H1 (cell line): Measurements from ENCODE around the gene IQSEC3. TPM values are rescaled to one million over a fixed set of nuclear protein-coding genes. Genes with fewer than 3 reads are reported as not detected.

ENCODE experiments used
- CTCF ChIA-PET: fragments of 300-600 bp; sonication (Branson Sonifier 250); formaldehyde crosslinking; loops from one replicate; lab custom pipeline; 2021; ENCODE audit not compliant: partially characterized antibody; lab: Charles Lee
- POLR2A ChIA-PET: fragments of 300-600 bp; sonication (Branson Sonifier 250); formaldehyde crosslinking; loops from one replicate; lab custom pipeline; 2021; ENCODE audit warnings: inconsistent platforms; ENCODE audit not compliant: partially characterized antibody; lab: Charles Lee
- DNase-seq, 2 experiments: peaks; one replicate each; pipeline versions ENCODE4 v3.0.0 to v3.0.0-alpha.2; 2010 to 2022; ENCODE audit warnings: low spot score in 2 of 2, low read depth in 1 of 2, mixed read lengths in 1 of 2
- FAIRE-seq: peaks from 2 replicates; lab custom pipeline; 2011; peaks lifted over from hg19 to GRCh38; lab: Jason Lieb, UNC
- H2AFZ ChIP-seq: 2 replicates; pipeline ENCODE4 v1.8.1; 2012; ENCODE audit warnings: low read length, inconsistent platforms
- H2AK5ac ChIP-seq: 2 replicates; pipeline ENCODE4 v1.6.1; 2013; ENCODE audit warnings: low read depth, low read length
- H2BK120ac ChIP-seq: replicated peaks from 2 replicates; pipeline ENCODE3; 2013; ENCODE audit warnings: low read depth, low read length, inconsistent platforms
- H2BK12ac ChIP-seq: 2 replicates; pipeline ENCODE4 v1.6.1; 2013; ENCODE audit warnings: low read depth, low read length
- H2BK15ac ChIP-seq: 2 replicates; pipeline ENCODE4 v1.6.1; 2013; ENCODE audit warnings: low read length
- H2BK20ac ChIP-seq: 2 replicates; pipeline ENCODE4 v1.6.1; 2013; ENCODE audit warnings: low read length
- H2BK5ac ChIP-seq: 2 replicates; pipeline ENCODE4 v1.6.1; 2013; ENCODE audit warnings: low read depth, low read length
- H3K14ac ChIP-seq: 2 replicates; pipeline ENCODE4 v1.6.1; 2013; ENCODE audit warnings: inconsistent platforms; ENCODE audit not compliant: insufficient read length
- H3K18ac ChIP-seq: 2 replicates; pipeline ENCODE4 v1.6.1; 2013; ENCODE audit warnings: low read length; ENCODE audit errors: extremely low read depth
- H3K23ac ChIP-seq: 2 replicates; pipeline ENCODE4 v1.6.1; 2013; ENCODE audit warnings: inconsistent platforms; ENCODE audit not compliant: insufficient read length
- H3K23me2 ChIP-seq: 2 replicates; pipeline ENCODE4 v1.6.1; 2013; ENCODE audit warnings: low read depth, low read length
- H3K27ac ChIP-seq: 2 replicates; pipeline ENCODE4 v1.6.1; 2011; ENCODE audit warnings: low read depth, low read length, inconsistent platforms
- H3K27me3 ChIP-seq, 4 experiments: replicated peaks in 1 of 4; 1 replicate in 1 of 4; 2 replicates in 3 of 4; pipeline versions ENCODE4 v1.6.1 to v1.8.1; 2011 to 2013; ENCODE audit warnings: low read length in 3 of 4, mild to moderate bottlenecking in 3 of 4, inconsistent platforms in 2 of 4, mixed read lengths in 2 of 4, moderate library complexity in 1 of 4; ENCODE audit not compliant: control insufficient read depth in 3 of 4, insufficient read depth in 3 of 4; ENCODE audit errors: extremely low read depth in 1 of 4
- H3K36me3 ChIP-seq, 4 experiments: 2 replicates each; pipeline versions ENCODE4 v1.6.1 to v1.8.1; 2011 to 2013; ENCODE audit warnings: mild to moderate bottlenecking in 4 of 4, low read length in 3 of 4, moderate library complexity in 2 of 4, control low read depth in 1 of 4, inconsistent platforms in 1 of 4; ENCODE audit not compliant: insufficient read depth in 4 of 4, control insufficient read depth in 2 of 4
- H3K4ac ChIP-seq: replicated peaks from 2 replicates; pipeline ENCODE3; 2013; ENCODE audit warnings: low read length, low read depth, mixed read lengths, inconsistent platforms; ENCODE audit not compliant: insufficient read length
- H3K4me1 ChIP-seq, 4 experiments: replicated peaks in 1 of 4; 1 replicate in 1 of 4; 2 replicates in 3 of 4; pipeline versions ENCODE4 v1.6.1 to v1.8.1; 2011 to 2013; ENCODE audit warnings: low read length in 3 of 4, inconsistent platforms in 2 of 4, mixed read lengths in 1 of 4; ENCODE audit not compliant: insufficient read depth in 4 of 4, control insufficient read depth in 3 of 4
- H3K4me2 ChIP-seq, 2 experiments: 2 replicates each; pipeline versions ENCODE4 v1.6.1 to v1.8.1; 2011 to 2013; ENCODE audit warnings: low read depth in 2 of 2, low read length in 2 of 2, control low read depth in 1 of 2, inconsistent platforms in 1 of 2, mild to moderate bottlenecking in 1 of 2; ENCODE audit not compliant: insufficient read depth in 1 of 2
- H3K4me3 ChIP-seq, 4 experiments: fragments of 200-600, 300-600 bp in 1 of 4; sonication (generic), shearing (Covaris generic), sonication (Bioruptor Twin) in 1 of 4; 2 replicates each; pipeline versions ENCODE4 v1.5.1 to v1.8.1; 2011 to 2016; ENCODE audit warnings: low read length in 4 of 4, low read depth in 3 of 4, control low read depth in 2 of 4, inconsistent platforms in 2 of 4, mild to moderate bottlenecking in 2 of 4, mixed read lengths in 1 of 4, moderate library complexity in 1 of 4; ENCODE audit not compliant: insufficient read depth in 2 of 4; ENCODE audit errors: extremely low read depth in 1 of 4
- H3K56ac ChIP-seq: replicated peaks from 2 replicates; pipeline ENCODE3; 2013; ENCODE audit warnings: low read depth, mild to moderate bottlenecking, mixed read lengths, low read length, inconsistent platforms; ENCODE audit not compliant: insufficient read length
- H3K79me1 ChIP-seq: 2 replicates; pipeline ENCODE4 v1.6.1; 2013; ENCODE audit warnings: low read depth, low read length, control low read depth
- H3K79me2 ChIP-seq, 2 experiments: 2 replicates each; pipeline versions ENCODE4 v1.6.1 to v1.8.1; 2012 to 2013; ENCODE audit warnings: low read length in 2 of 2, mild to moderate bottlenecking in 2 of 2, inconsistent platforms in 1 of 2; ENCODE audit not compliant: insufficient read depth in 2 of 2, control insufficient read depth in 1 of 2
- H3K9ac ChIP-seq, 4 experiments: replicated peaks in 1 of 4; 1 replicate in 1 of 4; 2 replicates in 3 of 4; pipeline versions ENCODE4 v1.6.1 to v1.8.1; 2011 to 2013; ENCODE audit warnings: low read depth in 3 of 4, low read length in 3 of 4, control low read depth in 2 of 4, mild to moderate bottlenecking in 2 of 4, moderate library complexity in 2 of 4, inconsistent platforms in 1 of 4; ENCODE audit errors: extremely low read depth in 1 of 4
- H3K9me3 ChIP-seq, 2 experiments: 2 replicates each; pipeline versions ENCODE4 v1.6.1 to v1.8.1; 2012 to 2013; ENCODE audit warnings: mild to moderate bottlenecking in 2 of 2, moderate library complexity in 2 of 2, control low read depth in 1 of 2, inconsistent platforms in 1 of 2, low read depth in 1 of 2, low read length in 1 of 2, mixed read lengths in 1 of 2; ENCODE audit not compliant: insufficient read depth in 2 of 2
- H4K20me1 ChIP-seq, 2 experiments: replicated peaks in 1 of 2; 2 replicates each; pipeline versions ENCODE3 to v1.8.1; 2011 to 2013; ENCODE audit warnings: inconsistent platforms in 2 of 2, low read length in 2 of 2, mild to moderate bottlenecking in 1 of 2; ENCODE audit not compliant: insufficient read depth in 2 of 2, control insufficient read depth in 1 of 2
- H4K5ac ChIP-seq: 2 replicates; pipeline ENCODE4 v1.6.1; 2013; ENCODE audit warnings: low read length, low read depth, mixed read lengths, inconsistent platforms; ENCODE audit not compliant: insufficient read length
- H4K8ac ChIP-seq: 2 replicates; pipeline ENCODE4 v1.8.0; 2013; ENCODE audit warnings: mild to moderate bottlenecking, moderate library complexity, low read length, inconsistent platforms; ENCODE audit not compliant: insufficient read depth; ENCODE audit errors: extremely low read depth
- H4K91ac ChIP-seq: replicated peaks from 2 replicates; pipeline ENCODE3; 2013; ENCODE audit warnings: low read length, mixed read lengths, inconsistent platforms; ENCODE audit not compliant: insufficient read length
- ATF3 ChIP-seq: IDR thresholded peaks from 2 replicates; pipeline ENCODE4 v1.6.1; 2011; ENCODE audit warnings: low read depth, mild to moderate bottlenecking, low read length; ENCODE audit not compliant: insufficient read depth
- BCL11A ChIP-seq, 2 experiments: IDR thresholded peaks; one replicate each; pipeline ENCODE4 v1.6.1; 2011; ENCODE audit warnings: low read depth in 2 of 2, low read length in 2 of 2, mild to moderate bottlenecking in 2 of 2
- BRCA1 ChIP-seq: IDR thresholded peaks from 2 replicates; pipeline ENCODE4 v1.6.1; 2012; ENCODE audit warnings: low read depth, low read length, improper control_type of control experiment
- CREB1 ChIP-seq: IDR thresholded peaks from 2 replicates; pipeline ENCODE4 v1.6.1; 2012; ENCODE audit warnings: inconsistent platforms
- CTBP2 ChIP-seq: IDR thresholded peaks from 2 replicates; pipeline ENCODE4 v1.7.0; 2011; ENCODE audit warnings: borderline replicate concordance, mild to moderate bottlenecking, moderate library complexity, mixed read lengths, low read length; ENCODE audit not compliant: insufficient read depth, insufficient read length
- EZH2 ChIP-seq: fragments of 200-600 bp; sonication (generic); IDR thresholded peaks from 2 replicates; pipeline ENCODE4 v1.7.1; 2012; ENCODE audit warnings: low read depth, mild to moderate bottlenecking, moderate library complexity, low read length, inconsistent platforms; ENCODE audit not compliant: severe bottlenecking
- HDAC6 ChIP-seq: IDR thresholded peaks from one replicate; pipeline ENCODE4 v1.7.1; 2012; ENCODE audit warnings: low read depth, mild to moderate bottlenecking, inconsistent platforms, low read length, moderate library complexity
- KDM4A ChIP-seq: IDR thresholded peaks from one replicate; pipeline ENCODE4 v1.7.1; 2012; ENCODE audit warnings: low read depth, mild to moderate bottlenecking, moderate library complexity, low read length, inconsistent platforms; ENCODE audit not compliant: severe bottlenecking
- NANOG ChIP-seq: IDR thresholded peaks from 2 replicates; pipeline ENCODE4 v1.6.1; 2011; ENCODE audit warnings: low read length, low read depth, mild to moderate bottlenecking, inconsistent platforms; ENCODE audit not compliant: insufficient read depth, poor library complexity, severe bottlenecking
- RFX5 ChIP-seq: IDR thresholded peaks from 2 replicates; pipeline ENCODE4 v1.6.1; 2011; ENCODE audit warnings: low read depth, low read length, improper control_type of control experiment, borderline replicate concordance
- SP4 ChIP-seq: IDR thresholded peaks from 2 replicates; pipeline ENCODE4 v1.6.1; 2012; ENCODE audit warnings: low read length, inconsistent platforms
- SUZ12 ChIP-seq: fragments of 200-600 bp; sonication (generic); IDR thresholded peaks from 2 replicates; pipeline ENCODE4 v1.6.1; 2012; ENCODE audit warnings: mild to moderate bottlenecking, inconsistent platforms, low read length, moderate library complexity, mixed read lengths
- TAF1 ChIP-seq: IDR thresholded peaks from 2 replicates; pipeline ENCODE4 v1.6.1; 2011; ENCODE audit warnings: mild to moderate bottlenecking, low read depth, low read length
- TEAD4 ChIP-seq: IDR thresholded peaks from 2 replicates; pipeline ENCODE4 v1.6.1; 2012; ENCODE audit warnings: low read depth, low read length, inconsistent platforms, mixed read lengths
- WGBS, 2 experiments: shearing (Covaris generic) in 1 of 2; methylation state at CpG; one replicate each; pipeline versions ENCODE4 v1.1.6 to v1.1.7; 2013 to 2015; ENCODE audit warnings: low lambda C conversion rate in 2 of 2, mixed read lengths in 2 of 2, inconsistent platforms in 1 of 2, low coverage in 1 of 2, missing lambda C conversion rate in 1 of 2; ENCODE audit not compliant: insufficient replicate concordance in 2 of 2, insufficient coverage in 1 of 2, insufficient read length in 1 of 2; ENCODE audit errors: extremely low coverage in 1 of 2, missing lambda C conversion rate in 1 of 2; 5-methylcytosine and 5-hydroxymethylcytosine counted together
- polyA plus RNA-seq, 7 experiments: library from polyadenylated mRNA; depleted of rRNA in 3 of 7; stranded (reverse) in 5 of 7; unstranded in 2 of 7; fragments of >200 nt in 5 of 7; fragments of 200-250 nt in 2 of 7; gene quantifications; 1 replicate in 5 of 7; 2 replicates in 1 of 7; 4 replicates in 1 of 7; pipeline versions ENCODE4 v1.2.1 to v1.2.3, GENCODE V29; 2011 to 2013; ENCODE audit warnings: missing spikeins in 2 of 7, mixed read lengths in 2 of 7
- total RNA-seq: library from RNA; stranded (reverse); fragmentation: NEBNext Ultra II Directional; extraction: Animal tissue kit (Norgen Biotek cat#: 25700); gene quantifications from 2 replicates; pipeline ENCODE4 v1.2.1, GENCODE V29; 2021

The IQSEC3 gene
- total and polyA plus RNA-seq, 2 of the 8 experiments (the other 6 are each of a cell fraction or from before 2014, with no cell fraction given) = 1.2 to 3.1 TPM

DNA sequence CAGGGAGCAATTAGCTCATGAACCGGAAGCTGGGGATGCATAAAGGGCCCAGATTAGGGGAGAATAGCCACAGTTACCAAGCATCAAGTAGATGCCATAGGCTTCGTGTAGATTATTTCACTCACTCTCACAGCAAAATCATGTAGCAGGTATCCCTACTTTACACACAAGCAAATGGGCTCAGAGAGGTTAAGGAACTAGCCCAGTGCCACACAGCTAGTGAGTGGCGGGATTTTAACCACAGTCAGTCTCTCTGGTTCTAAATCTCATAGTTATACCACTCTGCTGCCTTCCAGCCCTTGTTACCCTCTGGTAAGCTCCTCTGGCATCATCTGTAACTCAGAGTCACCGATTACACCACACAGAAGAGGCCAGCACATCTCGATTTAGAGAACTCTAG lies 49.0 kb downstream of the IQSEC3 start:
- FAIRE-seq = no peak
- no peak overlapping the region for H3K9ac ChIP-seq
- TF ChIP-seq BRCA1 (no peak), SUZ12 (no peak), RFX5 (no peak), BCL11A (IDR thresholded peaks at IDR 0.05; ENCODE audit: low read depth in 2 of 2, low read length in 2 of 2) (no peak), EZH2 (no peak), TEAD4 (no peak), ATF3 (no peak), CREB1 (no peak), NANOG (no peak), SP4 (no peak), HDAC6 (no peak), CTBP2 (no peak), TAF1 (no peak), KDM4A (no peak)

More for the DNA sequence above, 49.0 kb downstream of the IQSEC3 start:
- H3K23me2 ChIP-seq = no peaks in the 10 kb centered on the region
- no peak overlapping the region for H2BK12ac ChIP-seq
- 83% methylated on average over 5 of the region's 5 CpGs; no CpG with 5 or more reads in 1 of the 2 experiments for whole genome bisulfite sequencing, 2 experiments
- peaks cover 0 to 3% (median 1%) of the 10 kb centered on the region in 4 experiments; a peak in 1 of 7 replicates for H3K4me1 ChIP-seq
- no peak overlapping the region for H3K56ac ChIP-seq
- no peak overlapping the region for H2BK20ac ChIP-seq
- H4K8ac ChIP-seq = no peak overlapping the region
- H3K36me3 ChIP-seq = no peaks in the 10 kb centered on the region
- no peak overlapping the region for H3K4me2 ChIP-seq
- DNase-seq = no peak
- no peak overlapping the region for H2BK120ac ChIP-seq
- H2AFZ ChIP-seq = no peak overlapping the region
- H3K27ac ChIP-seq = no peak overlapping the region
- H3K23ac ChIP-seq = no peak overlapping the region
- H3K4me3 ChIP-seq = no peak overlapping the region
- no peaks in the 10 kb centered on the region for H3K79me2 ChIP-seq
- H2AK5ac ChIP-seq = no peak overlapping the region
- no peak overlapping the region for H3K18ac ChIP-seq
- H2BK5ac ChIP-seq = no peak overlapping the region
- no peak overlapping the region for H3K14ac ChIP-seq
- H3K4ac ChIP-seq = no peak overlapping the region
- POLR2A ChIA-PET = interaction anchor here (1.4 to 2.5 kb wide), 2 partner anchors 9 to 10 kb away, joined by 5 read pairs; no protein-coding TSS in a partner anchor
- H3K27me3 ChIP-seq = no peaks in the 10 kb centered on the region
- H4K5ac ChIP-seq = no peak overlapping the region
- H3K9me3 ChIP-seq = no peaks in the 10 kb centered on the region
- no peaks in the 10 kb centered on the region for H3K79me1 ChIP-seq
- no peak overlapping the region for H4K91ac ChIP-seq
- CTCF ChIA-PET = interaction anchor here (1.2 to 5.2 kb wide), 8 partner anchors 9 to 109 kb away, joined by 4 to 36 read pairs (median 10); no protein-coding TSS in a partner anchor
- H4K20me1 ChIP-seq = no peaks in the 10 kb centered on the region
- H2BK15ac ChIP-seq = no peak overlapping the region
